SIG-M5 (cell line): ENCODE data around the gene TUBA4B.
"Not testable (repeated sequence)": the region's sequence is repeated elsewhere in the genome, so short reads cannot be mapped to it uniquely, and the experiment has no call there.

ENCODE experiments used
- DNase-seq: peaks from one replicate; lab custom pipeline; 2025; lab: John Stamatoyannopoulos, UW

The TUBA4B gene

DNA sequence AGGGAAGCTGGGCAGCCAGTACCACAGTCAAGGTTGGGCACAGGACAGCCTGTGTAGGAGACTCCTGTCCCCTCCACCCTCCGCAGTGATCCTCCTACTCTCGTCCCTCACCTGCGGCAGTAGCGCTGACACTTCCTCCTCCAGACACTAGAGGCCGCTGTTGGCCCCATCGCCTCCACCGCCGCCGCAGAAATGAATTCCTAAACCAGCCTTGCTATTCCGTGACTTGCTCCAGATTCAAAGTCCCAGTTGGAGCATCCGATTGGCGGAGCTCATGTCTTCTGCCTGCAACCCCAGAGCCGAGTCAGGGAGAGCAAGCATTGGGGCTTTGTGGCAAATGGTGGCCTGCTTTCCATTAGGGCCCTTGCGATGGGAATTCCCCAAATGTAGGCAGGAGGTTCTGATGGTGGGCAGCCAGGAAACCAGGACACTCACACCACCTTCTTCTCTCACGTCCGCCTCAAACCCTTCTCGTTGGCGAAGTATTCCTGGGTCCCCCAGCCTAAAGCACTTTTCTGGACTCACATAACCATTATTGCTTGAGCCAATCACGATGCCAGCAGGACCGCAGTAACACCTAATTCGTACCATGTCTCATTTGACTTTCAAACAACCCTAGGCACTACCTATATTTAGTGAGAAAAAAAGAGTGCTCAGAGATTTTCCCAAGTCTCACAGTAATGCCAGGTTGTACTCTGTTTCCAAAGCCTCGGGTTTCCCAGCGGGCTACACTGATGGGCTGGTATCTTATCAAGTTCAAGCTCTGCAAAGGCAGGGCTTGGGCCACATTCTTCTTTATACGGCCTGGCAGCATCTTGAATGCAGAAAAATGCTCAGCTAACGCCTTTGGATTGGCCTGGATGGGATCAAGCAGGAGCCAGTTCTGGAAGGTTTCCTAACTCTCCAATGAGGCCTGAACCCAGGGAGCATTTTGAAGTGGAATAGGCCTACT, 24.9 kb downstream of the TUBA4B start:
- no peak for DNase-seq

DNA sequence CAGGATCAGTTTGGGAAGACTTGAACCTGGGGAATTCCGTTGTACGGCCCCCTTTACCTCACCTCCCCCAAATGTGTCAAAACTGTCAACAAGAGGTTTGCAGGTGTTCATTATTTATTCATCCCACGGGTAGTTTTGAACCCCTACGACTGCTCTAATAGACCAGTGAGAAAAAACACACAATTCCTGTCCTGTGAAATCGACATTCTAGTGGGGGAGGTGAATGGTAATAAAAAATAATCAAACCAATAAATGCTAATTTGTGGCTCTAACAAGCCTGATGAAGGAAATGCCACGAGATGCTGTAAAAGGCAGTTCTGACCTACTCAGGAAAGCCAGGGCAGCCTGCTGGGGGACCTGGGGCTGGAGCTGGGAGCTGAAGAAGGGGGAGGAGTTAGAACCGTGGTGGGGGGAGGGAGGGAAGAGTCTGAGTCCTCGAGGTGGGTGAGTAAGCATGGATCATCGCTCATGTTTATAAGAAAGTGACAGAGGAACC, 25.7 kb downstream of the TUBA4B start:
- no peak for DNase-seq

DNA sequence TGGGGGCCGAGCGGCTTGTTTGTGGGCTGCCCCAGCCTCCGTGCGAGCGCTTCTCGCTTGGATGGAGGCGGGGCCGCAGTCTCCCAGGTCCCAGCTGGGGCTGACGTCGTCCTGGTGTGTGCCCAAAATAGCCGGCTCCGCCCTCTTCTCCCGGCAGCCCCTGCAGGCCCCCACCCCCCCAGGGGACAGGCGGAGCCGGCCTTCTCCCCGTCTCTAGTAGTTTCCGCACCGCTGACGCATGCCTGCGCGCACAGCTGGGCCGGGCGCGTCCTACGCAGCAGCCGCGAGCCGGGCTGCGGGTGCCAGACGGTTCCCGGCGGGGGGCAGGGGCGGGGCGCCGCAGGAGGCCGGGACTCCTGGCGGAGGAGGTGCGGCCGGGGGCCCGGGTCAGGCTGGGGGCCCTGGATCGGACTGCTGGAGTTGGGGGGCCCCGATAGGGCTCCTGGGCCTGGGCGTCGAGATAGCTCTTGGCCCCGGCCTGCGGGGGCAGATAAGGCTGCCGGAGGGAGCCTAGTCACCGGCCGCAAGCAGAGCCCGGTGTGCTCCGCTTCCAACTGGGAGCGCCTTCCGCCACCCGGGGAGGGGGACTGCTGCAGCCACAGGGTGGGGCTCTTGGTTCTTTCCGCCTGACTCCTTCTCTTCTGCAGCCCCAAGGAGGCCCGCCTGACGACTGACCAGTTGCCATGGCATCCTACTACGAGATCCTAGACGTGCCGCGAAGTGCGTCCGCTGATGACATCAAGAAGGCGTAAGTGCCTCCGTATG, 26.3 kb downstream of the TUBA4B start, which contains the start of gene DNAJB2:
Gene DNAJB2 (plus strand): TSS at position 216 of the 765 bp plus-strand sequence. CDS start 468 bp downstream, at position 684.
- DNase-seq = peak; percentile 89

DNA sequence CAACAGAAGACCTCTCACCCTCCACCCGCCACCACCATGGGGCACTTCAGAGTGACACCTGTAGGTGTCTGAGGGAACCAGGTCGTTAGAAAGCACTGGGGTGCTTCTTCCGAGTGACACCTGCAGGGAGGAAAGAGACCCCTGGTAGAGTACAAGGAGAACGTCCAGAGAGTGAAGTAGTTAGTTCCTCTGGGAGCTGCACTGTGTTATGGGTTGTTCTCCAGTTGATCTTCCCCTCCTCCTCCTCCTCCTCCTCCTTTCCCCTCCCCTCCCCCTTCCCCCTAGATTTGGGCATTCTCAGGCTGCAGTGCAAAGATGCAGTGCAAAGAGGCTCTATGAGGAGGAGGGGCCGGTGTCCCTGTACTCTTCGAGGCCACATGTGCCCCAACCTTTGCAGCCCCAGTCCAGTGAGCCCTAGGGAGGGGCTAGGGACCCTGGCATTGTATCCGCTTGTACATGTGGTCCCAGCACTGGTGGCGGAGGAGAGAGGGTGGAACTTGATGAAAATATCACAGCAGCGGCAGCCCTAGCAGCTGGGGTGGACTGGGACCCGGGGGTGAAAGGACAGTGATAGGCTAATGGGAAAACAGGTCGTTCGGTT, 27.0 kb downstream of the TUBA4B start:
- no peak for DNase-seq

DNA sequence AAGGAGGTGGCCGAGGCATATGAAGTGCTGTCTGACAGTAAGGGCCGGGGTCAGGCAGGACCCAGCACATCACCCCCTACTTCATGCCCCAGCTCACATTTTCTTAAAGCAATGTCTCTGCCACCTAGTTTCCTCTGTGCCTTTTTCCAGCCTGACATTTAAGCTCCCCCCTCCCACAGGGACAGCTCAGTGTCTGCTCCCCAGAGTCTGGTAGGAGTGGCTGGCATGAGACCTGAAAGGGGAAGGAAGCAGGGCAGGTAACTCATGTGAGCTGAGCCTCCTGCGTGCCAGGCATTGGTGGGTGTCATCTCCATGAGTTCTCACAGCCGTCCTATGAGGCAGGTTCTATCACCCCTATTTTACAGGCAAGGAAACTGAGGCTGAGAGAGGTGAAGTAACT, 27.6 kb downstream of the TUBA4B start:
- DNase-seq = no peak

DNA sequence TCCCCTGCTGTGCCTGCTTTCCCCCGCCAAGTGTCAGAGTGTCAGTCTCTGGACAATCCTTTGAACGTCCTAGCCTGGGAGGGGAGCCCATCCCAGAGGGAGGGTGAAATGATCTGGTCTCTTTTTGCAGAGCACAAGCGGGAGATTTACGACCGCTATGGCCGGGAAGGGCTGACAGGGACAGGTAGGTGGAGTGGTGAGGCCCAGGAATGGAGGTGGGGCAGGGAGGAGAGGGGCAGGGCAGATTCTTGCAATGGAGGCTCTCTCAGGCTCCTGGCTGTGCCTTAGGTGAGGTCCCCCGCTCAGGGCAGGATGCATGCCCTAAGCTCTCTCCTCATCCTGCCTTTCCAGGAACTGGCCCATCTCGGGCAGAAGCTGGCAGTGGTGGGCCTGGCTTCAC, 28.5 kb downstream of the TUBA4B start:
- DNase-seq = no peak

DNA sequence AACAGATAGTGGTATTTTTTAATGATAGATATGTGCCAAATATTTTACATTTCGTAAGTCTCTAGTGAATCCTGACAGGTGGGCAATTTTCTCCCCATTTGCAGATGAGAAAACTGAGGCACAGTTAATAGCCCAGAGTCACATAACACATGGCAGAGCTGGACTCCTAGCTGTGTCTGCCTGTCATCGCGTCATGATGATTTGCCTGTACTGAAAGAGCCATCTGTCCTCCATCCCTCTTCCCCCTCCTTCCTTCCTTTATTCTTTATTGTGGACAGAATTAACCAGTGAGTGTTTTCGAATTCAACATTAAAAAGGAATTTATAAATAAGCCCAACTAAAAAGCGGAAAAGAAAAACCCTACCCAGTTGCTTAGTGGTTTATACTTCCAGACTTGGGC, 29.3 kb downstream of the TUBA4B start:
- DNase-seq = no peak

DNA sequence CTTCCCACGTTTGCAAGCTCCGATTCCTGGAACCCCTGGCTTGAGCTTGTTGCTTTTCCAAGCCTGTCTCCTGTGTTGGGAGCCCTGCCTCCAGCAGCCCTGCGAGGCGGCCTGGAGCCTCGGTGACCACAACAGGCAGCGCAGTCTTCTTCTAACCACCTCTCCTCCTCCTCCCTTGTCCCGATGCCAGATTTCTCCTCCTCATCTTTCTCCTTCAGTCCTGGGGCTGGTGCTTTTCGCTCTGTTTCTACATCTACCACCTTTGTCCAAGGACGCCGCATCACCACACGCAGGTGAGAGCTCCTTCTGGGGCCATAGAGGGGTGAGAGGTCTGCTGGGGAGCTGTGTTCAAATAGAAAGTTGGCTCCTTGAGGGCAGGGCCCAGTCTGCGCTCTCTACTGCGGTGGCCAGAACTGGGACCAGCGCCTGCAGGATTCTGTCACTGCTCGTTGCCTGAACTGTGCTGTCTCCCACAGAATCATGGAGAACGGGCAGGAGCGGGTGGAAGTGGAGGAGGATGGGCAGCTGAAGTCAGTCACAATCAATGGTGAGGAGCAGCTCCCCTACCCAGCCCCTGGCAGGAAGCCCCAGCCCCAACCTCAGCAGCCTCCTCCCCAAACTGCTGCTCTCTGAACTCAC, 30.0 kb downstream of the TUBA4B start:
- no peak for DNase-seq

DNA sequence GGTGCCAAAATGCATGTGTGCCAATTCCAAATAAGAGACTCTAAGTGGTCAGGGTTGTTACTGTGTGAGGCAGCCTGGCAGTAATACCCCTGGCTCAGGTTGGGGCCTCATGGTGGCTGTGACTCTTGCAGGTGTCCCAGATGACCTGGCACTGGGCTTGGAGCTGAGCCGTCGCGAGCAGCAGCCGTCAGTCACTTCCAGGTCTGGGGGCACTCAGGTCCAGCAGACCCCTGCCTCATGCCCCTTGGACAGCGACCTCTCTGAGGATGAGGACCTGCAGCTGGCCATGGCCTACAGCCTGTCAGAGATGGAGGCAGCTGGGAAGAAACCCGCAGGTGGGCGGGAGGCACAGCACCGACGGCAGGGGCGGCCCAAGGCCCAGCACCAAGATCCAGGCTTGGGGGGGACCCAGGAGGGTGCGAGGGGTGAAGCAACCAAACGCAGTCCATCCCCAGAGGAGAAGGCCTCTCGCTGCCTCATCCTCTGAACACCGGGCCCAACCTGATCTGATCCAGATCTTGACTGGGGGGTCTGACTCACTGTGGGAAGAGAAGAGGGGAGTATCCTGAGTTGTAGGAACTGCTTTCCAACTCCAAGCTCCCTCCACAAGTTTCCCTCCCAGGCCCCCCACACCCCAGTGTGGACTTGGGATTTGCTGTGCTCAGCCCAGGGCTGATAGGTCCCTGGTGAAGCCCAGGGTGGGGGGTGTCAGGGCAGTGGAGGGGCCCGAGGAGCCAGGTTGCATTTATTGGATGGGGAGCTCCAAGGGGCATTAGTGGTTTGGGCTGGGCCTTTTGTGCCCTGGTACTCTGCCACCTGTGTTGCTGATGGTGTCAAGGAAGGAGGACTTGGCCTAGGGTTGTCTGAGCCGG, 31.7 kb downstream of the TUBA4B start:
- no peak for DNase-seq

DNA sequence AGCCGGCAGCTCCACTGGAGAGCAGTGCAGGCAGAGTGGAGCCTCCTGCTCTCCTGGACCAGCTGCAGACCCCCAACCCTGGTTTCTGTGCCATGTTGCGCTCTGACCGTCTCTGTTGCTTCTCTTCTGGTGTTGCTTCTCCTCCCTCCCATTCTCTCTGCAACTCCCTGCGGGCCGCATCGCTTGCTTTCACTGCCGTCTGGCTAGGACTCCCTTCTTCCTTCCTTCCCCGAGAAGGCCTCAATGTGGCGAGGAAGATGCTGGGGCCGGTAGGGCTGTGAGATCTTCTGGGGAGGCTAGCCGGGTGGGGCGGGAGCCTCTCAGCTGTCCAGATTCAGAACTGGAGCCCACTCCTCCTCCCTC, 32.3 kb downstream of the TUBA4B start:
- DNase-seq = no peak

DNA sequence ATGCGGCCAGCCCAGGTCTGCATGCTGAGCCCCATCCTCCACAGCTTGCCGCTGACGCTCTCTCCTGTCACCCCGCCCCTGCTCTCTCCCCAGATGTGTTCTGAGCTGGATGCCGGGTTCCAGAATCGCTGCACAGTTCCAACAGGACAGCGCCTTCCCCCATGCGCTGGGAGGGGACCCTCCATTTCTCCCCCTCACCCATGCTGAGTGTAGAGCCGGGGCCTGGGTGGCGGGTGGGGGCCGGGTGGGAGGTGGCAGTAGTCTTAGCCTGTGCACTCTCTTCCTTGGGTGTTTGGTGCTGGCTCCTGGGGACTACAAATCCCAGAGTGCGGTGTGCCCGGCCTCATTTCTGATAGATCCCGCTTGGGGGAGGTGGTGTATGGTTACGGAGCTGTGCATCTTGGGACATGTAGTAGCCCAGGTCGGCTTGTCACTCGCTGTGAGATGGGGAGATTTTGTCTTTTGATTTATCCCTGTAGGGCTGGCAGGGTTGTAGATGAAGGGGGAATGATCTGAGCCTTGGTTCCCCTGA, 32.9 kb downstream of the TUBA4B start:
- DNase-seq = no peak

DNA sequence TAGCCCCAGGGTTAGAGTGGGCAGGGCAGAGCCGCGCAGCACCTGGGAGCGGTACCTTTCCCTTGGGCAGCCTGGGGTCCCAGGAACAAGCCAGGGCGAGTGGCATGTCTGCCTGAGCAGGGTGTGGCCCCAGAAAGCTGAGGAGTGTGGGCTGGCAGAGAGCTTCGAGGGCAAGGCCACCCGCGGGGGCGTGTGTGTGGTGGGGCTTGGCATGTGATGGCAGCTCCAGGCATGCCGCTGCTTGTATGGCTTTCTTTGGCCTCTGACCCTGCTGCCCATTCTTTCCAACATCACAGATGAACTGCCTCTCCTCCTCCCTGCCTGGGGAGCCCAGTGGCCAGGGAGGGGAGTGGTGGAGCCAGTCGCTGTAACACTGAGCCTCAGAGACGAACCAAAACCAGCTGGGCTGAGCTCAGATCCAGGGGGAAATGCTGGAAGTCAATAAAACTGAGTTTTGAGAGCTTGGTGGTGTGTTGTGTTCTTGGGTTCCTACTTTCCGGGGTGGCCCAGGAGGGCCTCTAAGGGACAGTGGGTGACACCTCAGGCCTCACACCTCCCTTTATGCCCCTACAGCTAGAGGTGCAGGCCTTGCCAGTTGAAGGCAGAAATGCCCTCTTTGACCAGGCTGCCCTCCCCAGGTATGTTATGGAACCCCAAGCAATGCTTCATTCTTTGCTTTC, 33.5 kb downstream of the TUBA4B start:
- DNase-seq = no peak

DNA sequence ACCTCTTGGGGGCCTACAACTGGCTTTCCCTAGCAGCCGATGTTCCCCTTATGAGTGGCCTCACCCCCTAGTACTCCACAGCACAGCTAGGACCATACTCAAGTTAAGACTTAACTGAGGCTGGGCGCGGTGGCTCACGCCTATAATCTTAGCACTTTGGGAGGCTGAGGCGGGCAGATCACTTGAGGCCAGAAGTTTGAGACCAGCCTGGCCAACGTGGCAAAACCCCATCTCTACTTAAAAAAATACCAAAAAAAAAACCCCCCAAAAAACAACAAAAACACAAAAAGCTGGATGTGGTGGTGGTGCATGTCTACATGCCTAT, 34.0 kb downstream of the TUBA4B start:
- not testable (repeated sequence) for DNase-seq

DNA sequence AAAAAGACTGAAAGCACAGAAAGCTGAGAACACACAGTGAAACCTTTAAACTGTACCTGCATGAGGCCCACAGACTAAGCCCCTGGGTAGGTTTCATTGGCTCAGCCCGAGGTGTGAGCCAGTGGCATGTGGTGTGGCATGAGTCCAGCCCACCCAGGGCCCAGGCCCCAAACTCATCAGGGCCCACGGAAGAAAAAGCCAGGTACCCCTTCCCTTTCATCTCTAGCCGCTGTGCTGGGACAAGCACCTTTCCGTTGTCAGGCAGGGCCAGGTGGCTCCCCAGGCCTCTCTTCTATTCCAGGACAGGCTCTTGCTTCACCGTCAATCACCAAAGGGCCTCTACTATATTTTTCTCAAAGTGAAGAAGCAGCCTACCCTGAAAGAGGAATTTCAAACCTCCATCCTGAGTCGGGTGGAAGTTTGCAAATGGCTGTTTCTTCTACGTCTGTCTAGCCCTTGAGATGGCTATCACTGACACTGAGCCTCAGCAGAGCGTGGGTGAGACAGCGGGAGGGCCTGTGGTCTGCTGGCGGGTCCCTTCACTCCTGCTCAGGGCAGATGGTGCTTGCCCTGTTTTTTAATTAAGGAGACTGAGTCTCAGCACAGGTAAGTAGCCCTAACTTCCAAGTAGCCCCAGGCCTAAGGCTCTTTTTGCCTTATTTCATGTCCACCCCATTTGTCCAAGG, 34.7 kb downstream of the TUBA4B start:
- DNase-seq = no peak

DNA sequence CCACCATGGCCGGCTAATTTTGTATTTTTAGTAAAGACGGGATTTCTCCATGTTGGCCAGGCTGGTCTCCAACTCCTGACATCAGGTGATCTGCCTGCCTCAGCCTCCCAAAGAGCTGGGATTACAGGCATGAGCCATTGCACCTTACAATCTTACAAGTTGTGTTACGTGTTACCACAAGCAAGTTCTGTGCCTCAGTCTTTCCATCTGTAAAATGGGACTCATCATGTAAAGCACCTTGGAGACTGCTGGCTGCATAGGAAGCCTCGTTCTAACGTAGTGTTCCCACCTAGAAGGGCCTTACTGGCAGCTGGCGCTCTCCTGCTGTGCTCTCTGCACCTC, 36.1 kb downstream of the TUBA4B start:
- no peak for DNase-seq

DNA sequence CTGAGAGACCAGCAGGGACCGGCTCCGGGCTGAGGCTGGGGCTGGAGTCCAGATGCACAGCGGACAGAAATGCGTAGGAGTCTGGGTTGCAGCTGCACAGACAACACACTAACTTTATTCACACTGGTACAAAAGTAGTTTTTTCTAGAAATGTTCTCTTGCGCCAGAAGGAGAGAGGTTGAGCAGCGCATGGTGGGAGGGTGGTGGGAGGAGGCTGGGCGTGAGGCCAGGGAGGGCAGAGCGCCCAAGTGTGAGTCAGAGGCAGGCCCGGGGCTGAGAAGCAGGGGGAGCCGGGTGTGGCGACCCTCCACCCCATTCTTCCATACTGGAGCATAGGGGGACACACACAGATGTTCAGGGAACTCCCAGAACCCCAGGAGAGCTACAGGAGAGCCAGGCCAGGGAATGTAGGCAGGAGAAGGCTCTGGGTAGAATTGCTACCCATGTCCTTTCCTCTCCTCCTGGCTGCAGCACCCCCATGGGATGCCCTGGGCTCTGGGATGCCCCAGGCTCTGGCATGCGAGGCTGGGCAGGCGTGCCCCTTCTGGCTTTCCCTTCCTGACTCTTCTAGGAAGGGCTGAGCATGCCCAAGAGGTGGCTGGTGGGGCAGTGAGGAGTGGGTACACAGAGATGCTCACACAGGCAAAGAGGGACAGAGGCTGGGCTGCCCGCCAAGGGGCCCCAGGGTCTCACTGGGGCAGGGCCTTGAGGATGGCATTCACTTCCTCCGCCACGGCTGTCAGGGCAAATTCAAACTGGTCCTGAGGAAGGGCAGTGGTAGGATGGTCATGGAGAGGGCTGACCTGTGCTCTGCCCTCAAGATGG, 36.7 kb downstream of the TUBA4B start:
- DNase-seq = no peak

DNA sequence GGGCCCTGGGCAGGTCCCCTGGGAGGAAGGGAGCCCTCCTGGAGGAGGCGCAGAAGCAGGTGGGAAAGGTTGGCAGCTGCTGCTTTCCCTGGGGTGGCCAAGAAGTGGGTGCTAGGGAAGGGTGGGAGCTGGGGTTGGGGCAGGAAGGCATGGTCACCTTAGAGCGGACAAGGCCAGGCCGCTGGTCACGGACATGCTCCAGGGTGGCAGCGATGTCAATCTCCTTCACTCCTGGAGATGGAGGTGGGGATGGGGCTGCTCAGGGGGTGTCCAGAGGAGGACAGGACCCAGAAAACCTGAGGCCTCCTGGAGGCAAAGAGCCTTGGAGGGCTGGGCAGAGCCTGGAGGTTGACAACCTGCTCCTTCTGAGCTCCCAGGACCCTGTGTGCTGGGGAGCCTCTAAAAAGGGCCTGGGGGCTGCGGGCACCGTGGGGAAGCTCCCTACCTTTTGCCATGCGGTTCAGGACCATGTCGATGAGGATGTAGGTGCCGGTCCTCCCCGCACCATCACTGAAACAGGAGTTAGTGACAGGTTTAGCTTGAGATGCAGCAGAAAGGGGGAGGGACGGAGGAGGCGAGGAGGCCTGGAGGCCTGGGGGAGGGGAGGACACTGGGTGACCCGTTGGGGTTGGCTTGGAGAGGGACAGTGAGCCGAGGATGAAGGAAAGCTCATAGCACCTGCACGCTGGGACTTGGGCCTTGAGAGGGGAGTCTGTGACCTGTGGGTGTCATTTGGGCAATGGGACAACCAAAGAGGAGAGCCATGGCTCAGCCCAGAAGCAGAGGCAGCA, 37.5 kb downstream of the TUBA4B start:
- DNase-seq = no peak

DNA sequence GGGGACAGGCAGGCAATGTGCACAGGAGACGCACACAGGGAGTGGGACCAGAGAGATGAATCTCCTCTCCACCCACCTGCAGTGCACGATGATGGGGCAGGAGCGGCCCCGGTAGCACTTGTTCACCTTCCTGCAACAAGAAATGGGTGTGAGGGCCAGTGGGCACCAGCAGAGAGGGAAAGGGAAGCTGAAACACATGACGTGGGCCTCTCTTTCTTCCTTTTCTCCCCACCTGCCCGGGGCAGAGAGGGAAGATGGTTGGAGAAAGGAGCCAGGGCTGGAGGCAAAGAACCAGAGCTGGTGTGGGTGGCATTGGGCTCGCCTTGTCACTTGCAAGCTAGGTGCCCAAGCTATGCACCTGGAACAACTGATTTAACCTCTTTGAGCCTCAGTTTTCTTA, 38.4 kb downstream of the TUBA4B start:
- no peak for DNase-seq
